ENCODE data around the gene AGFG1.

AGFG1 gene

GRCh38 chr2:227464851-227465250, 7.1 kb upstream of the AGFG1 start:
- no peak for TF ChIP-seq CTCF (IDR thresholded peaks at IDR 0.05; ENCODE audit: extremely low read depth, insufficient read depth, missing control alignments)
- DNase-seq (ENCODE audit: low spot score): no peak
- in situ Hi-C loops (cut with MboI; ENCODE audit: low pct_unique_long_range_greater_than_20kb, low sequenced_read_pairs, unreplicated experiment): no loop called here

GRCh38 chr2:227466887-227467600, 4.9 kb upstream of the AGFG1 start:
- no peak for TF ChIP-seq CTCF (IDR thresholded peaks at IDR 0.05; ENCODE audit: extremely low read depth, insufficient read depth, missing control alignments)
- no peak for DNase-seq (ENCODE audit: low spot score)
- in situ Hi-C loops (cut with MboI; ENCODE audit: low pct_unique_long_range_greater_than_20kb, low sequenced_read_pairs, unreplicated experiment): no loop called here

- no peak for DNase-seq (ENCODE audit: low spot score)
- in situ Hi-C loops (cut with MboI; ENCODE audit: low pct_unique_long_range_greater_than_20kb, low sequenced_read_pairs, unreplicated experiment): no loop called here
- TF ChIP-seq CTCF (IDR thresholded peaks at IDR 0.05; ENCODE audit: extremely low read depth, insufficient read depth, missing control alignments): no peak
Observed at GRCh38 chr2:227471412-227471811, 544 bp upstream of the AGFG1 start.

- DNase-seq (ENCODE audit: low spot score): peak; percentile 78
- in situ Hi-C loops (cut with MboI; ENCODE audit: low pct_unique_long_range_greater_than_20kb, low sequenced_read_pairs, unreplicated experiment): no loop called here
- TF ChIP-seq CTCF (IDR thresholded peaks at IDR 0.05; ENCODE audit: extremely low read depth, insufficient read depth, missing control alignments): no peak
Observed at GRCh38 chr2:227472265-227473121, 537 bp downstream of the AGFG1 start.

- in situ Hi-C loops (cut with MboI; ENCODE audit: low pct_unique_long_range_greater_than_20kb, low sequenced_read_pairs, unreplicated experiment): no loop called here
- no peak for DNase-seq (ENCODE audit: low spot score)
- no peak for TF ChIP-seq CTCF (IDR thresholded peaks at IDR 0.05; ENCODE audit: extremely low read depth, insufficient read depth, missing control alignments)
Observed at GRCh38 chr2:227473122-227473461, 1.1 kb downstream of the AGFG1 start.

- TF ChIP-seq CTCF (IDR thresholded peaks at IDR 0.05; ENCODE audit: extremely low read depth, insufficient read depth, missing control alignments): no peak
- no peak for DNase-seq (ENCODE audit: low spot score)
- in situ Hi-C loops (cut with MboI; ENCODE audit: low pct_unique_long_range_greater_than_20kb, low sequenced_read_pairs, unreplicated experiment): no loop called here
Observed at GRCh38 chr2:227473806-227474205, 1.9 kb downstream of the AGFG1 start.
